GM12878 (cell line): Measurements from ENCODE around the gene ENTPD3. TPM values are rescaled to one million over a fixed set of nuclear protein-coding genes. Genes with fewer than 3 reads are reported as not detected.
A peak's percentile ranks its signal among the peaks of the same experiment; 100 is the strongest.

Experiments
- BCLAF1 ChIP-seq: fragments of 450-650 bp; IDR thresholded peaks from 2 replicates; pipeline ENCODE4 v1.6.1; 2017; ENCODE audit warnings: antibody characterized with exemption, mild to moderate bottlenecking, moderate library complexity
- CBX3 ChIP-seq: fragments of 200-600 bp; sonication (generic); IDR thresholded peaks from 2 replicates; pipeline ENCODE4 v1.6.1; 2016; ENCODE audit warnings: low read depth, borderline replicate concordance
- CUX1 ChIP-seq: IDR thresholded peaks from 2 replicates; pipeline ENCODE4 v1.6.1; 2012; ENCODE audit warnings: improper control_type of control experiment, low read depth, low read length; ENCODE audit not compliant: insufficient replicate concordance
- EP300 ChIP-seq, 2 experiments: fragments of 150-350 bp in 1 of 2; IDR thresholded peaks; 2 replicates each; pipeline ENCODE4 v1.6.1; 2011 to 2012; ENCODE audit warnings: low read depth in 2 of 2, low read length in 2 of 2, borderline replicate concordance in 1 of 2, improper control_type of control experiment in 1 of 2, inconsistent platforms in 1 of 2; ENCODE audit not compliant: control insufficient read depth in 1 of 2
- HDGF ChIP-seq: fragments of 450-650 bp; IDR thresholded peaks from 2 replicates; pipeline ENCODE4 v1.6.1; 2016; ENCODE audit warnings: antibody characterized with exemption
- NBN ChIP-seq: fragments of 450-650 bp; IDR thresholded peaks from 2 replicates; pipeline ENCODE4 v1.6.1; 2016
- NFIC ChIP-seq: IDR thresholded peaks from 2 replicates; pipeline ENCODE4 v1.6.1; 2012; ENCODE audit warnings: low read depth, mild to moderate bottlenecking, inconsistent platforms, low read length, moderate library complexity
- SP1 ChIP-seq: IDR thresholded peaks from one replicate; pipeline ENCODE4 v1.6.1; 2011; ENCODE audit warnings: low read depth, low read length
- polyA plus RNA-seq, 11 experiments: library from polyadenylated mRNA; depleted of rRNA in 4 of 11; unstranded in 6 of 11; stranded (reverse) in 5 of 11; fragments of >200 nt; fragmentation: Nextera tagmentation in 4 of 11; fragmentation: Illumina TruSeq in 1 of 11; extraction: Ambion mirVana in 4 of 11; extraction: Trizol in 1 of 11; gene quantifications; 1 replicate in 1 of 11; 2 replicates in 10 of 11; pipeline versions ENCODE4 v1.2.1 to v1.2.3, GENCODE V29; 2011 to 2016; ENCODE audit warnings: inconsistent platforms in 2 of 11, missing spikeins in 2 of 11, low read depth in 1 of 11
- total RNA-seq, 4 experiments: library from RNA; depleted of rRNA in 3 of 4; stranded (reverse); fragments of >200 nt in 3 of 4; fragmentation: Illumina TruSeq in 1 of 4; extraction: Trizol in 1 of 4; gene quantifications; 2 replicates each; pipeline versions ENCODE4 v1.2.1 to v1.2.3, GENCODE V29; 2013 to 2021

ENTPD3 gene
- total and polyA plus RNA-seq, 10 of the 15 experiments (the other 5 are each of a cell fraction or from before 2014, with no cell fraction given), result 0.03 TPM; not detected in 9

- TF ChIP-seq BCLAF1 (no peak), EP300 (IDR thresholded peaks at IDR 0.05; ENCODE audit: borderline replicate concordance in 1 of 2, control insufficient read depth in 1 of 2, low read depth in 2 of 2, low read length in 2 of 2) (no peak), CBX3 (no peak), CUX1 (no peak), NBN (peak; percentile 92), NFIC (no peak), HDGF (peak; percentile 92), SP1 (peak; percentile 88)
These were observed 66.1 kb downstream of the ENTPD3 start (continued) for GRCh38 chr3:40452876-40453730.
